Measurements from ENCODE around the gene PCDHAC2.

GRCh38 chr5:140953234-140953633 lies 13.0 kb upstream of the PCDHAC2 start:
- TF ChIP-seq POLR2A (IDR thresholded peaks at IDR 0.05; ENCODE audit: low read depth, low read length) (no peak), CTCF (conservative IDR thresholded peaks at IDR 0.05; ENCODE audit: low read depth, low read length) (no peak), CHD1 (IDR thresholded peaks at IDR 0.05; ENCODE audit: low read depth, low read length) (no peak), MAFK (IDR thresholded peaks at IDR 0.05; ENCODE audit: low read depth, low read length) (no peak), USF2 (IDR thresholded peaks at IDR 0.05; ENCODE audit: low read depth, low read length) (no peak), SMC3 (IDR thresholded peaks at IDR 0.05; ENCODE audit: low read depth, low read length) (no peak), CEBPB (IDR thresholded peaks at IDR 0.05; ENCODE audit: low read depth, low read length) (no peak), MXI1 (IDR thresholded peaks at IDR 0.05; ENCODE audit: borderline replicate concordance, low read depth, low read length) (no peak), RFX5 (IDR thresholded peaks at IDR 0.05; ENCODE audit: low read depth, low read length) (no peak), FOS (IDR thresholded peaks at IDR 0.05; ENCODE audit: low read depth, low read length) (no peak), RCOR1 (IDR thresholded peaks at IDR 0.05; ENCODE audit: insufficient replicate concordance, low read length) (no peak), BHLHE40 (IDR thresholded peaks at IDR 0.05; ENCODE audit: low read depth, low read length) (no peak), RAD21 (IDR thresholded peaks at IDR 0.05; ENCODE audit: low read length) (no peak), MAZ (IDR thresholded peaks at IDR 0.05; ENCODE audit: borderline replicate concordance, low read depth, low read length) (no peak)

Measured in IMR-90 (cell line).